ENCODE measurements around the gene KHNYN.
"Not testable (repeated sequence)": the region's sequence is repeated elsewhere in the genome, so short reads cannot be mapped to it uniquely, and the experiment has no call there.

KHNYN gene

GRCh38 chr14:24473211-24473610 lies 43.5 kb downstream of the KHNYN start:
- DNase-seq (ENCODE audit: low spot score): no peak

- DNase-seq (ENCODE audit: low spot score): no peak
These were observed 45.5 kb downstream of the KHNYN start for GRCh38 chr14:24475261-24475660.

DNA sequence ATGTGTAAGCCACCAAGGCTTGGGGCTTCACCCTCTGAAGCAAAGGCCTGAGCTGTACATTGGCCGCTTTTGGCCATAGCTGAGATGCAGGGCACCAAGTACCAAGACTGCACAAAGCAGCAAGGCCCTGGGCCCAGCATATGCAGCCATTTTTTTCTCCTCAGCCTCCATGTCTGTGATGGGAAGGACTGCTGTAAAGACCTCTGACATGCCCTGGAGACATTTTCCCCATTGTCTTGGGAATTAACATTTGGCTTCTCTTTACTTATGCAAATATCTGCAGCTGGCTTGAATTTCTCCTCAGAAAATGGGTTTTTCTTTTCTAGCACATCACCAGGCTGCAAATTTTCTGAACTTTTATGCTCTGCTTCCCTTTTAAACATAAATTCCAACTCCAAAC lies 50.2 kb downstream of the KHNYN start:
- not testable (repeated sequence) for DNase-seq (ENCODE audit: low spot score)

DNA sequence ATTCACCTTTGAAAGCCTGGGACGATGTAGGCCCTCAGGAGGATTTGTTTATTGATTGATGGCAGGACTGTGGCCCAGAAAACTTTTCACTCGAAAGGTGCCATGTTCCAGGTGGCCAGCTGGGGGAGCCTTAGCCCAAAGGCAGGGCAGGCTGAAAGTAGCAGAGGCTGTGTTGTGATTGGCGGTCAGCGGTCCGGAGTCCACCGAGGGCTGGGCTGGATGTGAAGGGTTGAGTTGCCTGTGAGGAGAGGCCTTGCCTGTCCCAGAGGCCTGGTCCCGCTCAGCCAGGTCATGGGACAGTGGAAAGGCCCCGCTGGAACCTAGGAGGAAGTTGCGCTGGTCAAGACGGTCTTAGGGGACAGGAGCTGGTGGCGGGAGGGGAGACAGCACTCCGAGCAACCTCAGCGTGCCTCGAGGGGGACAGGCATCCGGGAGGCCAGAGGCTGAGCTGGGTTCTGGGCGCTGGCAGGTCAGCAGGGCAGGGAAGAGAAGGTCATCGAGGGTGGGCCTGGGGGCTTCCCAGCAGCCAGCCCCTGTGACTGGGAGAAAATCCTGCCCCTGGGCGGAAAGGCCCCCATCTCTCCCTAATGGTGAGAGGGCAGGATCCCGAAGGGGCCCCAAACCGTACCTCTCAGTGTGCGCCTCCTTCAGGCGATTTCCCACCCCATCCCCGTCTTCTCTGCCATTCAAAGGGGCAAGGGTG lies 52.0 kb downstream of the KHNYN start:
- DNase-seq (ENCODE audit: low spot score): peak; percentile 86

DNA sequence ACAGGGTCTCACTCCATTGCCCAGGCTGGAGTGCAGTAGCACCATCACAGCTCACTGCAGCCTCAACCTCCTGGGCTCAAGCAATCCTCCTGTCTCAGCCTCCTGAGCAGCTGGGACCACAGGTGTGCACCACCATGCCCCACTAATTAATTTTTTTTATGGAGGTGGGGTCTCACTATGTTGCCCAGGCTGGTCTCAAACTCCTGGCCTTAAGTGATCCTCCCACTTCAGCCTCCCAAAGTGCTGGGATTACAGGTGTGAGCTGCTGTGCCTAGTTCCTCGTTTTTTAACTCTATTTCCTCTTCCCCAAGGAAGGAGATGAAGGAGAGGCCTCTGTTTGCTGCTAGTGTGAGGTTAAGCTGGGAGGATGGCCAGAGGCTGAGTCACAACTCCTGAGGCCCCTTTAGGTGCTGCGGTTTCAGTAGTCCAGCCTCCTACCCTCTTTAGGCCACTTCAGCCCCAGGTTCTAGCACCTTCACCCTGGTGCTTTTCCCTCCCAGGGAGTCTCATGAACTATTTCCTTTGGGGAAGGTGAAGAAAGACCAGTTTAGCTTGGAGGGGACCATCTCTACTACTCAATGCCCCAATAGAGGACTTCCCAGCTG lies 53.0 kb downstream of the KHNYN start:
- not testable (repeated sequence) for DNase-seq (ENCODE audit: low spot score)

GRCh38 chr14:24483604-24484252 lies 54.0 kb downstream of the KHNYN start:
- no peak for DNase-seq (ENCODE audit: low spot score)
